Measurements from ENCODE around the gene NLE1. TPM values are rescaled to one million over a fixed set of nuclear protein-coding genes. Genes with fewer than 3 reads are reported as not detected.

NLE1 gene
- total RNA-seq, 2 donors from 2014 or later: 17.7 to 35.6 TPM

GRCh38 chr17:35146214-35146833, 4.2 kb upstream of the NLE1 start:
- Mint-ChIP-seq H3K36me3 (peaks cover 0 to 5% of the 10 kb centered on the region in 2 donors), H3K9me3 (no peaks in the 10 kb centered on the region), H3K27ac (no peak overlapping the region)
- no peak for DNase-seq (ENCODE audit: low spot score in 2 of 2)
- ATAC-seq: no peak

GRCh38 chr17:35144840-35145239, 2.7 kb upstream of the NLE1 start:
- Mint-ChIP-seq H3K36me3 (peaks cover 0 to 15% of the 10 kb centered on the region in 2 donors), H3K27ac (no peak overlapping the region), H3K9me3 (no peaks in the 10 kb centered on the region)
- ATAC-seq (no peak), DNase-seq (ENCODE audit: low spot score in 2 of 2) (no peak)

GRCh38 chr17:35142467-35142796, 329 bp upstream of the NLE1 start:
- DNase-seq (ENCODE audit: low spot score in 2 of 2): no peak
- peaks cover 5 to 15% of the 10 kb centered on the region in 2 donors for H3K36me3 Mint-ChIP-seq
- H3K27ac Mint-ChIP-seq: peak overlapping the region in 1 of 2 donors; percentile 83
- H3K9me3 Mint-ChIP-seq: no peaks in the 10 kb centered on the region
- peak; percentile 22 to 34 for ATAC-seq

GRCh38 chr17:35138218-35138617, 3.9 kb downstream of the NLE1 start:
- Mint-ChIP-seq H3K36me3 (peaks cover 5 to 15% of the 10 kb centered on the region in 2 donors), H3K27ac (peak overlapping the region; percentile 59 to 82), H3K9me3 (no peaks in the 10 kb centered on the region)
- DNase-seq (ENCODE audit: low spot score in 2 of 2): no peak
- ATAC-seq: no peak

GRCh38 chr17:35135322-35135721, 6.8 kb downstream of the NLE1 start:
- DNase-seq (ENCODE audit: low spot score in 2 of 2): no peak
- no peak for ATAC-seq
- H3K27ac Mint-ChIP-seq: no peak overlapping the region
- no peaks in the 10 kb centered on the region for H3K9me3 Mint-ChIP-seq
- H3K36me3 Mint-ChIP-seq: peaks cover 0 to 5% of the 10 kb centered on the region in 2 donors

GRCh38 chr17:35132816-35133550, 9.1 kb downstream of the NLE1 start:
- DNase-seq (ENCODE audit: low spot score in 2 of 2): no peak
- ATAC-seq: no peak
- Mint-ChIP-seq H3K27ac (peak overlapping the region in 1 of 2 donors; percentile 50), H3K36me3 (no peaks in the 10 kb centered on the region), H3K9me3 (no peaks in the 10 kb centered on the region)

- Mint-ChIP-seq H3K27ac (peak overlapping the region; percentile 50 to 84), H3K36me3 (no peaks in the 10 kb centered on the region), H3K9me3 (no peaks in the 10 kb centered on the region)
- DNase-seq (ENCODE audit: low spot score in 2 of 2) (no peak), ATAC-seq (no peak)
These were observed 10.0 kb downstream of the NLE1 start for GRCh38 chr17:35132099-35132498.

GRCh38 chr17:35130392-35130791, 11.7 kb downstream of the NLE1 start:
- DNase-seq (ENCODE audit: low spot score in 2 of 2) (no peak), ATAC-seq (peak in 1 of 2 donors; percentile 12)
- H3K27ac Mint-ChIP-seq: peak overlapping the region in 1 of 2 donors; percentile 44

GRCh38 chr17:35129973-35130351, 12.1 kb downstream of the NLE1 start:
- Mint-ChIP-seq H3K36me3 (no peaks in the 10 kb centered on the region), H3K9me3 (no peaks in the 10 kb centered on the region), H3K27ac (peak overlapping the region in 1 of 2 donors; percentile 92)
- DNase-seq (ENCODE audit: low spot score in 2 of 2) (no peak), ATAC-seq (peak; percentile 36 to 64)

More at GRCh38 chr17:35130392-35130791, 11.7 kb downstream of the NLE1 start:
- no peaks in the 10 kb centered on the region for H3K36me3 Mint-ChIP-seq
- no peaks in the 10 kb centered on the region for H3K9me3 Mint-ChIP-seq

- no peaks in the 10 kb centered on the region for H3K9me3 Mint-ChIP-seq
- no peaks in the 10 kb centered on the region for H3K36me3 Mint-ChIP-seq
- H3K27ac Mint-ChIP-seq: no peak overlapping the region
- no peak for ATAC-seq
- no peak for DNase-seq (ENCODE audit: low spot score in 2 of 2)
These were observed 12.7 kb downstream of the NLE1 start for GRCh38 chr17:35129154-35129972.

GRCh38 chr17:35127751-35128514, 14.2 kb downstream of the NLE1 start:
- no peaks in the 10 kb centered on the region for H3K36me3 Mint-ChIP-seq
- peak overlapping the region in 1 of 2 donors; percentile 13 for H3K27ac Mint-ChIP-seq
- DNase-seq (ENCODE audit: low spot score in 2 of 2): no peak
- H3K9me3 Mint-ChIP-seq: no peaks in the 10 kb centered on the region
- no peak for ATAC-seq

GRCh38 chr17:35121315-35121714, 20.8 kb downstream of the NLE1 start, which contains the start of gene FNDC8:
FNDC8 (plus strand) TSS chr17:35121615; CDS start chr17:35121694, 79 bp downstream.
- ATAC-seq (no peak), DNase-seq (ENCODE audit: low spot score in 2 of 2) (no peak)
- Mint-ChIP-seq H3K36me3 (peaks cover 13 to 18% of the 10 kb centered on the region in 2 donors), H3K27ac (no peak within 1 kb of the TSS), H3K9me3 (no peaks in the 10 kb centered on the region)

GRCh38 chr17:35119370-35120165, 22.5 kb downstream of the NLE1 start, which contains the start of gene RAD51D:
RAD51D (minus strand) TSS chr17:35119860; CDS start chr17:35119613, 247 bp downstream.
- peak; percentile 92 to 93 for ATAC-seq
- DNase-seq (ENCODE audit: low spot score in 2 of 2): peak; percentile 84 to 86
- Mint-ChIP-seq H3K36me3 (peaks cover 18 to 25% of the 10 kb centered on the region in 2 donors), H3K9me3 (no peaks in the 10 kb centered on the region), H3K27ac (peak within 1 kb of the TSS; percentile 95 to 96)

GRCh38 chr17:35117984-35118383, 24.1 kb downstream of the NLE1 start:
- peak overlapping the region in 1 of 2 donors; percentile 95 for H3K27ac Mint-ChIP-seq
- no peak for DNase-seq (ENCODE audit: low spot score in 2 of 2)
- ATAC-seq: no peak
- peaks cover 18 to 25% of the 10 kb centered on the region in 2 donors for H3K36me3 Mint-ChIP-seq
- H3K9me3 Mint-ChIP-seq: no peaks in the 10 kb centered on the region

GRCh38 chr17:35116845-35117244, 25.3 kb downstream of the NLE1 start:
- ATAC-seq: no peak
- Mint-ChIP-seq H3K9me3 (no peaks in the 10 kb centered on the region), H3K36me3 (peaks cover 18 to 25% of the 10 kb centered on the region in 2 donors), H3K27ac (no peak overlapping the region)
- no peak for DNase-seq (ENCODE audit: low spot score in 2 of 2)

Data from activated naive CD4-positive, alpha-beta T cell treated with anti-CD3 and anti-CD28 coated beads, Interleukin-2, amount 50 U/mL, for 72 hours (primary cell).